Epidermal melanocyte (primary cell): ENCODE results near the gene SUPT3H.

Source experiments
- DNase-seq: peaks from one replicate; pipeline ENCODE4 v3.0.0; 2011; ENCODE audit warnings: low spot score; ENCODE audit not compliant: insufficient read length

The SUPT3H gene

DNA sequence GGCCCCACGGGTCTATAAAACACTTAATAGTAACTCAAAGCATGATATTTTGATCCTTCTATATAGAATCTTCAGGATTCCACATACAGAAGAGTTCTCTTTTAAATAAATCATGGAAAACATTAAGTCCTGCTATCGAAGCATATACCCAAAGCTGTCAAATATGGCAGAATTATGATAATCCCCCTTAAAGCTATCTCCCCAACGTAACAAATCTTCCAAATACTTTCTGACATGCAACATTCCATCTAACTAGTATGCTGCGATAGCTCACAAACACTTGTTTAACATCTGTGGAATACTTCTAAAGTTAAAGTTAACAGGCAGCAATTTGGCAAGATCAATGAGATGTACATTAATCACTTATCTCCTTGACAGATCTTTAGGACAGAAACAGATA, 420.6 kb downstream of the SUPT3H start:
- DNase-seq, result no peak

DNA sequence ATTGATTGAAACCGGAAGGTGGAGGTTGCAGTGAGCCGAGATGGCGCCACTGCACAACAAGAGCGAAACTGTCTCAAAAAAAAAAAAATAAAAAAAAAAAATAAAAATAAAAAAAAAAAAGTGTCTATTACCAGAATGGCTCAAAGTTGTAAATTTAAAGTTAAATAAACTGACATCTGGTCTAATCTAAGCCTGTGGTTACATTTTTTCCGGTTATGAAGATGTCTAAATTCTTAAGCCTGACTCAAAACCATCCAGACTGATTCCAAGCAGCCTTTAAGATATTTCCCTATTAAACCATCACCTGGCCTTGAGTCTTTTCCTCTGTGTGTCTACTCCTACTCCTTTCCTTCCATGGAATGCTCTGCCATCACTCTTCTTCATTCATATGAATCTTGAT, 421.3 kb downstream of the SUPT3H start:
- DNase-seq, result no peak

DNA sequence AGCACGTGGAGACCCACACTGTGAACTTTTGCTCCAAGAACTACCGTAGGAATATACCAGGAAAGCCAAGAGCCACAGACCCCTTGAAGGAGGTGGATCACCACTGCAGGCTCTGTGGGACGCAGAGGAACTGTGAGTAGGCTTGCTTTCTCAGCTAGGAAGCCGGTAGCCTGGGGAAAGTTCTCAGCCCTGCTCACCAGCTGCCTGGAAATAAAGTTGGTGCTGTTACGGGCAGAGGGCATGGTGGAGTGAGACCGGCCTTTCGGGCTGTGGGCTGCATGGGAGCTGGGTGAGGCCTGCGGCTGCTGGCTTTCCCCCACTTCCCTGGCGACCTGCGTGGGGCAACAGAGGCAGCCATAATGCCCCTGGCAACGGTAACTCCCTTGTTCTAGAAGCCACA, 422.6 kb downstream of the SUPT3H start:
- no peak for DNase-seq

DNA sequence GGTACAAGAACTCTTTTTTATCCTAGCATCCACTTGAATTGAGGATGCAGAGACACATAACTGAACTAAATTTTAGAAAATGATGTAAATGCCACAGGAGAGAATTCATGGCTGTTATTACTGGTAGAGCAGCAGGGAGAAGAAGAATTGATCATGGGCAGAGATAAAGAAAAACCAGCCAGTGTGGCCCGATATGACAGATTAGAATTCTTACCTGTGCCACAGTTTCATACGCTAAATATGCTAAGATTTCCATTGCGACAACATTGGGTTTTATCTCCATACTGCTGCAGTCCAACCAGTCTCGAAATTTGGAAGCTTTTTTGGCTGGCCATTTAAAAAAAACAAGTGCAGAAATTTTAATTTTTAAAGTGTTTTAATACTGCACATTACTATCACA, 423.5 kb downstream of the SUPT3H start:
- DNase-seq, result no peak

DNA sequence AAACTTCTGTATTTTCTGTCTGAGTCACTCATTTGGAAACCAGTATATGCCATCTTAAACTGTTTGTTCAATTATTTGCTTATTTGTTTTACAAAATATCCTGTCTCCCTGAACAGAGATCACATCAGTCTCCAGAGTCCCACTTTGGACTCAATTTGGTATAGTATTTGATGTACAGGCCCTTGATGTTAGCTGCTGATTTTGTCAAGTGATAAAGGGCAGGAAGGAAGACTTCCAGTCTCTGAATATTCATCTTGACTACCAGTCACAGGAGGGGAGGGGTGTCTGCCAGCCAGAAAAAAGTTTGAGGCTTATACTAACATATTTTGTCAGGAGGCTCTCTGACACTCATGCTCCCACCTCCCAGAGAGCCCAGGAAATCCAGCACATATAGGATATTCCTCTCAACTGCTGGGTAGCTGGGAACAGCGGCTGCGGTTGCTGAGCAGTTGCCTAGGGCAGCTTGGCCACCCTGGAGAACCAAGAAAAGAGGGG, 426.4 kb downstream of the SUPT3H start:
- DNase-seq, result no peak

DNA sequence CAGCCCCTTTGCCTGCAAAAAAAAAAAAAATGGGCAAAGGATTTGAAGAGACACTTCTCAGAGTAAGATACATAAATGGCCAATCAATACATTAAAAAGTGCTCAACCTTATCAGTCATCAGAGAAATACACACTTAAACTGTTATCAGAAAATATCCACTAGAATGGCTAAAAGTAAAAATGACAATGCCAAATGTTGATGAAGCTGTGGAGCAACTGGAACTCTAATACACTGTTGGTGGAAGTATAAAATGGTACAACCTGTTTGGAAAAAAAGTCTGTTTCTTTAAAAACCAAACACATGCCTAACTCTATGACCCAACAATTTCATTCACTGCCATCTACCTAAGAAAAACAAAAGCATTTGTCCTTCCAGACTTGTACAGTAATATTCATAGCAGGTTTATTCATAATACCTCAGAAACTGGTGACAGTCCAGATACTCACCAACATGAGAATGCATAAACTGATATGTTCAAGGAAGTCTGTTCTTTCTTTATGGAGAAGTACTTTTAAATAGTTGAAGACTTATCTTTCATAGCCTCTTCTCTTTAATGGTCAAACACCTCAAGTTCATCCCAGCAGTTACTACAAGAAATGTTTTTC, 428.0 kb downstream of the SUPT3H start:
- no peak for DNase-seq

DNA sequence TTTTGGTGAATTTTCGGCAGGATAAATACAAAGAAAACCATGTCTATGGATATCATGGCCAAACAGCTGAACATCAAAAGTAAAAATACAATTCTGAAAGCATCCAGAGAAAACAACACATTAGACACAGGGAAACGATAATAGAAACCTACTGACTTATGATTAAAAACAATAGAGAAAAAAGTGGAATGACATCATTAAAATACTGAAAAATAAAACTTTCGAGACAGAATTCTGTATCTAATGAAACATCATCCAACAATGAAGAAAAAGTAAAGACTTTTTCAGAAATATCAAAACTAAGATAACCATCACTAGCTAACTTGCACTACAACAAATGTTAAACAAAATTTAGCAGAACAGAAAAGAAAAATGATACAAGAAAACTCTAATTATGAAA, 434.2 kb downstream of the SUPT3H start:
- DNase-seq, result no peak

DNA sequence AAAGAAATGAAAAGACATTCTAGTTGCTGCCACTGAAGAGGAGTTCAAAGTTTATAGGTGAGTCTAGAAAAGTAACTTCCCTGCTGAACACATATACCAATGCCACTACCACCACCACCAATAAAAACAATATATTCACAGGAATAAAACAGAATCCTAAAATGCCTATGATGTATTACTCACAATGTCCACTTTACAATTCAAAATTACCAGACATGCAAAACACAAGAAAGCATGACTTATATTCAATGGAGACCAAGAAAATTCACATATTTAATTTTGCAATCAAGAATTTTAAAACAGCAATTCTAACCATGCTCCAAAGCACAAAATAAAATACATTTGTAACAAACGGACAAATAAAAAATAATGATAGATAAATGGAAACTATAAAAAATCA, 434.9 kb downstream of the SUPT3H start:
- DNase-seq, result no peak

DNA sequence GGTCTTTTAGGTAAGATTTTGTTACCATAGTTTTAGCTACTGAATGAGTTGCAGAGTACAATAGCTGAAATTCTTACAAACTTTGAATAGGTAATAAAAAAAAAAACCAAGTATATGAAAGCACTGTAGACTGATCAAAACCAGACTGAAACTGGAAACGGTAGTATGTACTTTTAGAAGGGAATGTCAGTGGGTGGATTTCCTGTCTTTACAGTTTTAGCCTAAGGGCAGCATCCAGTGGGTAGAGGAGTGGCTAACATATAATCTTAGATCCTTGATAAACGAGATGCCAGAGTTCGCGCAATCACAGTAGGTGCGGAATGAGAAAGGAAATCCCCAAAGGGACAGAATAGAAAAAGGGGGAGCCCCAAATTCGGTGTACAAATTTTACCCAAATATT, 435.5 kb downstream of the SUPT3H start:
- no peak for DNase-seq

DNA sequence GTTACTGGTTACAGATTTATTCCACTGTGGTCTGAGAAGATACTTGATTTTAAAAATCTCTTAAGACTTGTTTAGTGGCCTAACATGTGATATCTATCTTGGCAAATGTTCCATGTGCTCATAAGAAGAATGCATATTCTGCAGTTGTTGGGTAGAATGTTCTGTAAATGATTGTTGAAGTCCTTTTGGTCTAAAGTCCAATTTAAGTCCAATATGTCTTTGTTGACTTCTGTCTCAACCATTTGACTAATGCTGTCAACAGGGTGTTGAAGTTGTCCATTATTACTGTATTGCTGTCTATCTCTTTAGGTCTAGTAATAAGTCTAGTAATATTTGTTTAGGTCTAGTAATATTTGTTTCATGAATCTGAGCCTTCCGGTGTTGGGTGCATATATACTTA, 437.4 kb downstream of the SUPT3H start:
- DNase-seq, result no peak

DNA sequence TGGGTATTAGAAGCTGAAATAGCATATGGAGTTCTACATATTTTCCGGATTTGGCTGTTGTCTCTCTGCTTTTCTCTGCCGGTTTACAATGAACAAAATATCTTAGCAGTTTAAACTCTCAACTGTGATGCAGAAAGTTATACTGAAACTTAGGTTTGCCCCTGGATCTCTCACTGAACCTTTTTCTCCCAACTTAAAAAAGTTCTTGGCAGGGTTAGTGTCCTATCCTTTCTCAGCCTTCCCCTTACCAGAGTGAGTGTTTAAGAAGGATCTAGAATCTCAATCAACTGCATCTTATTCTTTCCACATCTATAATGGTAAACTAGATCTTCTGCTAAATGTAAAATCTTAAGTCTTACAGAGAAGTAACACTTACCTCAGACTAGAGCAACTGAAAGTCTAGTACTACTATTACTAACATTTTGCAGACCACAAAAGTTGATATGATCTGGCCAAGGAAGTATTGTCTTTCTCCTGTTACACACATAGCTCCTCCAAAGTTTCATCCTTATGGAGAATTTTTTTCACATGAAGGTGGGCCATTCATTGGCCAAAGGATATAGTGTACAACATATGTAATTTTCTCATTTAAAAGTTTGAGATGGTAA, 441.9 kb downstream of the SUPT3H start:
- DNase-seq, result no peak

DNA sequence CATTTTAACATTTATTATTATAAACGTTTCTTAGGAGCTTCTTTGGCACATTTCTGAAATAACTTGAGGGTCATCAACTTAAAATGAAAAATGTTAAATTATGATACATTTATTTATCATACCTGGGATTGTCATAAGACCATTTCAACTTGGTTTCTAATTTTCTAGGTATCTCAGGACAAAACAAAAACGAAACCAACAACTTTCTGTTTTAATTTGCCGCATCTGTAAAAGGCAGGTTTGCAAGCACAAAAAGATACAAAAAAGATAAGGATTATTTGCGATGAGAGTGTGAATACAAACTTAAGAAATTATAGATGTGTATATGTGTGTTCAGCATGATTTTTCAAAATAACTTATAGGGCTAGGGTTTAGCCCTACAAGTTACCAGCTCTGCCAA, 444.6 kb downstream of the SUPT3H start:
- DNase-seq, result no peak

DNA sequence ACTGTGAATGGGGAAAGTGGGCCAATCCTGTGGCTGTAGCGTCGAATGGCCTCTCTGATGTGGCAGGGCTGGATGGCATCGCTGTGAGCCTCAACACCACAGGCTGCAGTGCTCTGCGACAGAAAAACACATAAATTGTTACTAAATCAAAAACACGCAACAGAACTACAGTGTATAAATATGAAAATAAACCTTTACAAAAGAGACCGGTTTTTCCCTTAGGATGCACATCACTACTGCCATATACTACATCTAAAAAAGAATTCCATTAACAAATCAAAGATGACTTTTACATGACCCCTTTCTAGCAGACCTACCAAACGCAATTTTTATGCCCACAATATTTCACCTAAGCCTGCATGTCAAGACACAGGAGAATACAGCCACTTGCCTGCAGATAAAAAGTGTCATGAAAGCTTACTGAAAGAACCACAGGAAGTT, 445.1 kb downstream of the SUPT3H start:
- DNase-seq, result no peak

DNA sequence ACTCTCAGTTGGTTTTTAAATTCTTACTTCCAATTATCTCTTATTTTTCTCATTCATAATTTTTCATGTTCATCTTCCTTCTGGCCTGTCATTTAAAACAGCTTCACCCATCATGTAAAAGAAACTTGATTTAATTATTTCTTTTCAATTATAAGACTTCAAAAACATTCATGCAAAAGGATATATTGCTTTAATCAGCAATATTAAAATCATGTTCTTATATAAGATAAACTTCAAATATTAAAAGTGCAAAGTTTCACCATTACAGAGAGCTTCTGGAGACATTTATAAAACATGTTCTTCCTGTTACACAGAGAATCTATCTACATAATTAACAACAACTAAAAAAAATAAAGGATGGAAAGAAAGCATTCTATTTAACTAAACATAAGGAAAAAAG, 446.3 kb downstream of the SUPT3H start:
- no peak for DNase-seq

DNA sequence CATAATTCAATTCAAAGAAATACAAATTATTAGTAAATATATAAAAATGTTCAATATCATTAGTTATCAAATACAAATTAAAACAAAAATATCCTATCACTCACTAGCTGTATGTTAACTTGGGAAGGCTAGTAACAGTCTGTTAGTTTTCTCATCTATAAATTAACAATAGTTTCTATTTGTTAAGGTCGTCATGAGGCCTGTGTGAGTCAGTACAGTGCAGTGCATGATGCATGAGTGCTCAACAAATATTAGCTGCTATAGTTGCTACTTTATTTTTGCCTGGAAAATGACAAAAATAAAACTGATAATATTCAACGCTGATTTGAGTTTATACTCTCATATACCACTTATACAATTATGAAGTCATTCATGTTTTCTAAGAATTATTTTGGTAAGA, 451.2 kb downstream of the SUPT3H start:
- DNase-seq, result no peak

DNA sequence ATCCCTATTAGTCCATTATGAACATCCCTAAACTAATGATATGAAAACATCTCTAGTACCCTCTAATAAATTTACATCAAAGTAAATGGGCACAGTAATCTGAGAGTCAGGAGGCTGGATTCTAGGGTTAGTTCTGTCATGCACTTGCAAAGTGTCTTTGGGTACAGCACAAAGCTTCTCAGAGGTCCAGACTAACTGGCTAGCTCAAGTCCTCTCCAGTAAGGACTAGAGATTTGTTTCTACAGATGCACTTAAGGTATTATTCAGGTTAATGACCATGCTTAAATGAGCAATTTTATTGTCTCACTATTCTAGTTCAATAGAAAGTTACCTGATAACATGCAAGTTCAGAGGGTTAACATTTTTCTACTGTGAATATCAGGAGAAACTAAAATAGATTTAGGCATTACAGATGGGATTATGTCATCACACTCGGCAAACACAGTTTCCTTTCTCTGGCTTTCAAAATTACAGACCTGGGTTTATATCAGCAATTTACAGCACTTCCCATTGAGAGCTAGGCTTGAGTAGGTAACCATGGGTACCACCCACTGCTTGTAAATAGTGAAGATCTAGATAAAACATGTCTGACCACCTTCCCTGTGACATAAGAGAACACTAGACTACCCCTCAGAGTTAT, 452.5 kb downstream of the SUPT3H start:
- no peak for DNase-seq

DNA sequence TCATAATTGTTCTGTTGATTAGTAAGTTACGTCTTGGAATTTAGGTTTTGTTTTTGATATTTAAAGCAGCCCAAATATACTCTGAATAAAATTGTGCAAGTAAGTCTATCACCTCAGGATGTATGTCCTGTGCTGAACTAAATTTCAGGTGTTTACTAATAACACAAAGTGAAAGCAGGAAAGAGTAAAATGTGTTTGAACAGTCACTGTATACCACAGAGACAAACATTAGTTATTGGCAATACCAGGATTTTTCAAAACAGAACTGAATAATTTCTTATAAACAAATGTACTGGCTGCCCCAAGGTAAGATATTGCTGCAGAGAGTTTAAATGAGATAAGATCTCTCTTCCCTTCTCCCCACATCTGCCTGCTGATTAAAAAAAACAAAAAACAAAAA, 454.3 kb downstream of the SUPT3H start:
- DNase-seq, result no peak

DNA sequence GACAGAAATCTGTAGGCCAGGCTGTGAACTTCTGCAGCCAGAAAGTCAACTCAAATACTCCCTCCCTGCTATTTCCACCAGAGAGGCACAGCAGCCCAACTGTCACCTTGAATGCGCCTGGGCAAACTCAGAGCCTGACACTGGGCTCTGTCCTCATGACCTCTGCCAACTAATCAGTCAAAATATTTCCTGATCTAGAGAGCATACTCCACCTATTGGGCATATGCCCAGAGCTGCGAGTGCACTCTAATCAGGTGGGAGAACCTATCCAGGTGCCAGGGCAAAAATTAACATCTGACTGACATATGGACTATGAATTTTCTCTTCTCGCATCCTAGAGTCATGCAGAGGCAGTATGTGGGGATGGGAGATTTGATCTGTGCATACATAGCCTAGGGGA, 455.9 kb downstream of the SUPT3H start:
- no peak for DNase-seq

DNA sequence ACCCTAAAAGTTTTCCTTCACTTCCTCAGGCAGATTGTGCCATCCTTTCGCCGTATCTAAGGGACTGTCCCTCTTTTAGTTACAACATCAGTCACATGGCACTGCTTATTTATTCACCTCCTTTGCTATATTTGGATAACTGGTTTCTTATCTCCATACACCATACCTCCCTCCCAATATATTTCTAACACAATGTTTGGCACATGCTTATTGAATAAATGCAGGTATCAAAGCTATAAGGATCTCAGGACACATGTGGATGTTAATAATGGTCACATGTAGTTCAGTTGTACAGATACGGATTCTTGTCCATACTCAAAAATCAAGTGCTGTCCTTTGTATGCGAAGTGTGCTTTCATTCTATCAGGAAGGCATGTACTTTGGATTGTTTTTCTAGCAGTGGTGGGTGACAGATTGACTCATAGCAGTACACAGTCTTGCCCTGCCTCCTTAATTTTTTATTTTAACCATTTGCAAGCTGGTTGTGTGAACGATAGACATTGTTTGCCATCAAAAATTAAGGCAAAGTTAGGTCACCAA, 456.7 kb downstream of the SUPT3H start:
- DNase-seq, result no peak

DNA sequence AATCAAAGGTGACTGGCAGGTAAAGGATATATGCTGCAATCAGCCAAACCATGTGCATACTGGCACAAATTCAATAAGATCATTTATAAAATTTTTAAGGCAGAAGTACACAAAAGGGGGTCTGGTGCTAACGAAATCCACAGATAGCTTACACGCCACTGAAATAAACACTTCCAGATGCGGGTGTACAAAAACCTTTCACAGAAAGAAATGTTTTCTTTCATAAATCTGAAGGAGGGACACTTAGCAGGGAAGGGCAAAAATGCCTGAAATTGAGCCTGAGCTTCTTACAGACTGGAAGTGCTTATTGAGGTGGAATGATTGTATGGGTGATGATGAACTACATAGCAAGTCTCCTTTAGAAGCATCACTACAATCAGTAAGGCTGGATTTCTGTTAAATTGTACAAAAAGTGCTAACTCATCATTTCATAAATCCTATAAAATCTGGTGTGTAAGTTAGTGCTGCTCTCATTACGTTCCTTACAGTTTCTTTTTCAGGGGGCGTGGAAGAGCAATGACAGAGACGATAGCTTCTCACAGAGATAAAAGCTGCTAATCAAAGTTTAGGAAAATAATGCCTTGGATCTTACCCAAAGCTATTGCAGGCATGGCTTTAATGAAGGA, 458.9 kb downstream of the SUPT3H start:
- DNase-seq, result no peak

DNA sequence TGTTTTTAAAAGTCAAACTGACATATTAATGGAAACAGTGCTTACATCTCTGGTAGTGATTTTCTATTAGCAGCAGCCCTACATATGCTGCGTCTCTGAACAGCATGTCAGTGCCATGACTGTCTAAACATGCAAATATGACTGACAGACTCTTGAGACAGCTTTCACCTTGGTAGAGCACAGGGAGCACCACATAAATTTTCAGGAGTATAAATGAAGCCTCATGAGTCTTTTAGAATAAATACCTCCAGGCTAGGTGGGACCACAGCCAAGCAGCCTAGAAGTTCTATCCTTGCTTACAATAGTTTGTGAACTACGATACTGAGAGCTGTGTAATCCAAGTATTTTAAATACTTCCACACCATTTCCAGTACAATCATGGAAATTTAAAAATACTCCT, 460.3 kb downstream of the SUPT3H start:
- no peak for DNase-seq

DNA sequence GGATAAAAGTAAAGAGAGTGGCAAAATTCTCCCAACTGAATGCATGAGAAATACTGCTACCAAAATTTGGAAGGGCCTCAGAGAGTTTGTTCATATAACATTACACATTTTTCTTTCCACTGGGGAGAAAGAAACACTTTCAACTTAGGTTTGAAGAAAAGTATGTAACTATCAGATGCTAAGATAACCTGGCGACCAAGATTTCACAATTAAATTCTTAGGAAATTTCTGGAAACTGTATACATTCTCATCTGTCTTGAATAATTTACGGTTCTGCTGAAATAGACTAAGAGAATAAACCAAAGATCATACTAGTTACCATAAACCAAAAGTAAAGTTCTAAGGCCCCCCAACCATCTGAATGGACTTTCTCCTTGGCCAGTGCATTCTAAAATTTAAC, 462.6 kb downstream of the SUPT3H start:
- no peak for DNase-seq
